T-cell (primary cell): ENCODE results near the gene HAAO. TPM values are rescaled to one million over a fixed set of nuclear protein-coding genes. Genes with fewer than 3 reads are reported as not detected.

Experiments used
- total RNA-seq, 35 experiments: library from RNA in 6 of 35; stranded (reverse) in 6 of 35; fragments of 120-200 nt in 1 of 35; gene quantifications; one replicate each; pipeline versions ENCODE4 v1.2.1 to v1.2.4 and lab custom pipeline; 2013 to 2026

The HAAO gene
- total RNA-seq, 5 donors from 2014 or later (not counting 1 experiment from before 2014, with no cell fraction given) = 0.38 to 0.72 (median 0.61) TPM; not detected in 2

Other genes with a start within 250 kb of the HAAO start
- gene MTA3, start 224.0 kb downstream of the HAAO start, total RNA-seq = 10 to 100 TPM; 20.9 to 42.4 (median 24.6) TPM
- gene OXER1, start 28.4 kb downstream of the HAAO start, total RNA-seq = under 1 TPM in 3 of 5 donors, not detected in 2; 0.13 to 0.22 (median 0.20) TPM